Medulla oblongata (tissue), 1 donor: ENCODE measurements around the gene ANKH.
A peak's percentile ranks its signal among the peaks of the same experiment; 100 is the strongest.

Source experiments
- DNase-seq: peaks from one replicate; pipeline ENCODE4 v3.0.0-alpha.2; 2015; ENCODE audit errors: extremely low spot score

ANKH gene

DNA sequence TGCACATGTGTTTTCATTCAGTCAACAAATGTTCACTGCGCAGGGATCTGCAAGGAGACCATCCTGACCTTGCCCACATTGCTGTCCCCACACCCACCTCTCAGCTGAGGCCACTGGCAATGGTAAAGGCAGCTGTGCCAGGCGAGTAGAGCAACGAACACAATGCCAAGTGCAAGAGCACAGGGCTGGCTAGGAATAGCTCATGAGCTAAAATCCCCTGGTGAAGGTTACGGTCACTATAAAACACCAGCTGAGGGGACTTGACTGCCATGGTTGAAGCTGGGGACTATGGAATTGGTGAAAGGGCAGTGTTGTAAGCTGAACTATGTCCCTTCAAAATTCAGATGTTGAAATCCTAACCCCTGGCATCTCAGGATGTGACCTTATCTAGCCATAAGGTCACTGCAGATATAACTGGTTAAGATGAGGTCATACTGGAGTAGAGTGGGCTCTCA lies 111.0 kb downstream of the ANKH start:
- peak; percentile 61 for DNase-seq

DNA sequence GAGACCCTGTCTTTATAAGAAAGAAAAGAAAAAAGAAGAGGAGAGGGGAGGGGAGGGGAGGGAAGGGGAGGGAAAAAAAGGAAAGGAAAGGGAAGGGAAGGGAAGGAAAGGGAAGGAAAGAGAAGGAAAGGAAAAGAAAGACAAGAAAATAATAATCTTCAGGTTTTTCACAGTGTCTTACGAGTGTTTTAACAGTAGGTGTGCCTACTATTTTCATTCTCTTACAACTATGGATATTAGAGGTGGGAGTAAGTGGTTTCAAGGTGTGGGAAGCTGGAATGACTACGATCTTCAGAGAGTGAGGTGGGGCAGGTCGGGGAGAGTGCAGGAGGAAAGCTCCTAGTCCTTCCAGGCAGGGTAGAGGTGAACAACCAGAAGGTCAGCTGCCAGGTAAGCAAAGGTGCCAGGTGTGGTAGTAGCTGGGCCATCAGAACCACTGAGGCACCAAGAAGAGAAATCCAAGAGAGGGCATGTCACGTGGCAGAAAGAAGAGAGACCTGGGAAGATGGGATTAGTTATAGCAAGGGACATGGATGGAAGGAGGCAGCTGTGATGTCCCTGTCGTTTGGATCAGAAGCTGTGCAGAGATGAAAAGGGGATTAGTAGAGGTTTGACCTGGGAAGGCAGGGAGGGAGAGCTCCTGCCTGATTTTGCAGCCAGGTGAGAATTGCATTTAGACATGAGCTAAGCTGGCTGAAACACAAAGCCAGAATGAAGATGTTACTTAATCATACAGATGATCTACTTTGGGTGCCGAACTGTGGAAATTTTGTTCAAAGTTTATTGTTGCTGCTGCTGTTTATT lies 111.6 kb downstream of the ANKH start:
- no peak for DNase-seq

DNA sequence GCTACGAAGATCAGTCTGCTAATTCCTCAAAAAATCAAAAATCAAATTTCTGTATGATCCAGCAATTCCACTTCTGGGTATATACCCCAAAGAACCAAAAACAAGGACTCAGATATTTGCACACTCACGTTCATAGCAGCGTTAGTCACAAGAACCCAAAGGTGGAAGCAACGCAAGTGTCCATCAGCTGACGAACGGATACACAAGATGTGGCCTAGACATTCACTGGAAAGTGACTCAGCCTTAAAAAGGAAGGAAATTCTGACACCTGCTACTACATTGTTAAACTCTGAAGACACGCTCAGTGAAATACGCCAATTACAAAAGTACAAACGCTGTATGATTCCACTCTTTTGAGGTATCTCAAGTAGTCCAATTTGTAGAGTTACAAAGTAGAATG lies 113.7 kb downstream of the ANKH start:
- no peak for DNase-seq

DNA sequence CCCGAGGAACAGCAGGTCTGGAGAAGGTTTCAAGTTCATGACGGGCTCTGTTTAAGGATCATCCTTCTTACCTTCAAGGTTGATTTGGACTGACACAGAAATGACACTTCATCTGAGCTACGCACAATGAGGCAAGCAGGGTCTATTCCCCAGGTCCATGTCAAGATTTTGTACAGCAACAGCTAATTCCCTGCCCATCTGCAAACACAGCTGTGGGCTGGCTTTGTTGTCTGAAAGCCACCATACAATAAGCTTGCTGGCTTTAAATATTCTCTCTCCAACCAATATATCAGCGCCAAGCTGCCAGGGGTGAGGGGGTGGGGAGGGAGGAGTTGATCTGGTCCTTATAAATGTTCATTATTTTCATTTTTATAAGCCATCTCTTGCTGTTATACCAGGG lies 115.1 kb downstream of the ANKH start:
- no peak for DNase-seq

DNA sequence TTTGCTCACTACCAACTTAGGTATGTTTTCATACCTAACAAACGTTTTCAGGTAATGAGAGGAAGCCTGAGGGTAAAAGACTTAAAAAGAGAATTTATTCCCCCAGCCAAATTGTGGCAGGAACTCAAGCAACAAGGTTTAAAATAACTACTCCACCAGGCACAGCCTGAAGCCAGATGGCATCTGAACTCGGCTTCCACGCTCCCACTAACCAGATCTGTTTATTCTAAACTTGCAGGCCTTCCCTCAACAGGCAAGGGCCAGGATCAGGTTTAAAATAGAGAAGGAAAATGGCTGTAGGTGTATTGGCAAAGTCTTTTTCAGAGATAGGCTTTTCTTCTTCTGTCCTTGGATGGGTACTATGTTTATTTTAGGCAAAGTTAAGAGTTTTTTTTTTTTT lies 117.6 kb downstream of the ANKH start:
- DNase-seq, result no peak

DNA sequence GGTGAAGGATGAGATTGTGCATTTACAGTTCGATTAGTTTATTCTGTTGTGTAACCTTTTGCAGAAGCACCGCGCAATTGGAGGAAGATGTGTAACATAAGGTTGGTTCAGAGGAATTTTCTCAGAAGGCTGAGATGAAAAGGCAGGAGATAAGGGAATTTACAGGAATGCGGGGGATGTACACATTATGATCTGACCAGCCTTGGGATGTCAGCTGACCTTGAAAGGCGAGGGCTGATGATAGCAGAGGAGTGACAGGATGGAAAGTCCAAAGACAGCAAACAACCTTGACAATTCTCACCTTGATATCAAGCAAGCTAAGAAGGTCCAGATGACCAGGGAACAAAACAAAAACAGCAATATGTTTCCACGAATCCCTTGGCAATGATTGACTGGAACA lies 118.3 kb downstream of the ANKH start:
- DNase-seq, result no peak

DNA sequence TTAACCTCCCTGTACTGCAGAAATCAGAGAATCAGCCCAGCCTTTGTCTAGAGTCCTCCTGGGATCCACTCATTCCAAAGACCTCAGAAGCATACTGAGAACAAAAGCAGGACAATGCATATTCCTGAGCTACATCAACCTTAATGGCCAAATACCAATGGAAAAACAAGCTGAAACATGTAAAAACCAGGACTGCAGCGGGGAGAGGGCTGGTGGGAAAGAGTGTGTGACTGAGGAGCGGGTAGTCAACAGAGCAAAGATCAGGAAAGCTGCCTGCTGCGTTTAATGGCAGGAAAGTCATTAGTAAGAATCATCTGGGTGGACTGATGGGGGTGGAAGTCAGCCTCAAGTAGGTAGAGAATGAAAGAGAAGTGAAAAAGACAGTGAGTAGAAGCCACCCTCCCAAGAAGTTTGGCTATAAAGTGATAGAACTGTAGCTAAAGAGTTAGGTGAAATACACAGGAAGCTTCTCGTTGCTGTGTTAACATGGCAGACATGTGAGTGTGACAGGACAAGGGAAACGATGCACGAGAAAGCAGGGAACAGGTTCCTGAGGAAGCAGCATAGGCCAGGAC lies 119.0 kb downstream of the ANKH start:
- no peak for DNase-seq

DNA sequence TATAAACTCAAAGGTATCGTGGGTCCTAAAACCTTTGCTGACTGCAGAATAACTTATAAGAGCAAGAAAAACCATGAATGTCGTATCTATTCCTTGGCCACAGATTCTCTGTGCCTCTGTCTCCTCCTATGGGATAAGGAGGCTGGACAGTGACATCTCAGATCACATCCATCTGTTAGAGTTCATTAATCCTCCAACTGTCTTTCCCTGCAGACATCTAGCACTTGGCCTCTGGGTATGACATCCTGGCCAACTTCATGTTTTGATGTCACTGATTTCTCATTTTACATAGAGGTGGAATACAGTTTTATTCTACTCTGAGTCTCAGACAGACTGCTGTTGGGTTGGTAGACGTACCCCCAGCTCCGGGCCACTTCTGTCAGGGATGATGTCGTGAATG lies 120.9 kb downstream of the ANKH start:
- no peak for DNase-seq

DNA sequence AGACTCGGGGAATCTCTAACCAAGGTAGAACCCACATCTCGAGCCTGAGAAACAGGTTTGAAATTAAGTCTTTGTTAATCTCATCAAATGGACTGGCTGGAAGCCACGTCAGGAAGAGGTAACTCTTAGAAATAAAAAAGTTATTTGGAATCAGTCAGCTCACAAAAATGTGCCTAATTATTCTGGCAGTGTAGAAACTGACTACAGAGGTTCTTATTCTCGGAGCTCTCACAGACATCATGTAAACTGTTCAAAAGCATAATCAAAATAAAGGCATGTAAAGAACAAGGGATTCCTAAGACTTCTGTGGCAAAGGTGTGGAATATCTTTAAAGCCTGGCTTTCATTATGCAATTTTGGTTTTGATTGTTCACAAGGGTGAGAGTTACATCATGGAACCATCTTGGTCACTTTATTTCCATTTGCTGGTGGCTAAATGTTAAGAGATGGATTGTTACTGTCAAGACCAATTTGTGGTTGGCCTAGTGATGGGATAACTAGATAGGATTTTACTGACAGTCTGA lies 121.9 kb downstream of the ANKH start:
- DNase-seq, result no peak

DNA sequence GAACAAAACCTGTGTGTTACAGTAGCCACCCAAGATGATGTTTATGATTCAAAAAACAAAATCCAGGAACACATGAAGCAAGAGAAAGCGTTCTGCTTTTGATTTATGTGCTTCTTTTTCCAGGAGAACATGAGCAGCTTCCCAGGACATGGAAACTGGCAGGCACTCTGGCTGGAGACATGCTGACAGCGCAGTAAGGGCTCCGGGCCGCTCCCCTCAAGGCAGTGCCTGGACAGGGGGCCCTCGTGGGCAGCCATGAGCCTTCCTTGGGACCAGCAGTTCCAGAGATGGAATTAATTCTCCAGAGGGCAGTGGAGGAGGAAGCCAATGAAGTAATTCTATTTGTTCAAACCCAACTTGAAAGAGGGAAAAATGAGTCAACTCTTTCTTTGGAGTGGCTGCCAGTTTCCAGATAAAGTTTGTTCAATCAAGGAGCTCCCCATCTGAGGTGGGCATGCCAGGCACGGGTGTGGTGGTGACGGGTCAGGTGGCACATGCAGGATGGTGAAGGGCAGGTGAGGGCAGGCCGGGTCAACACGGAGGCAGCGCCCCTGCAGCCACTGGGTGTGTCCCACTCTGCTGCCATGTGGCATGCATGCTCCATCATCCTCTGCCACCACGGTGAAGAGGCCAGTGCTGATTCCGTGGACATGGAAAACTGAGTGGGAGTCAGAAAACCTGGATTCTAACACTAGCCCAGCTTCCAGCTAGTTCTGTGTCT lies 123.2 kb downstream of the ANKH start:
- no peak for DNase-seq

DNA sequence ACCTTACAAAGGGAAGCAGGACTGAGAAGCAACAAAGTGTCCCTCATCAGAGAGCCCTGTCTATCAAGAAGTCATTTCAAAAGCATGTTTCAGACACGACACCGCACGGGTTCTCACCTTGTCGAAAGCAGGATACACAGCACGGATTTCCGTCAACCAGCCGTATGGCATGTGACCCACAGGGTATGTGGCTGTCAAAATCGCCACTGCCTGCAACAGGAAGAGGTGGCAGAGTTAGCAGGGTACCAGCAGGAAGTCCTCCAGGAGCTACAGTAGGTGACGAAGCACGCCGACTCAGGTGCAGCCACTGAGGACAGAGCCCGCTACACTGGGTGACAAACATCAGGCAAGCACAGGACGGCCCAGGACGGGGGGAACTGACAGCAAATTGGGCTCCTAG lies 125.8 kb downstream of the ANKH start:
- no peak for DNase-seq

DNA sequence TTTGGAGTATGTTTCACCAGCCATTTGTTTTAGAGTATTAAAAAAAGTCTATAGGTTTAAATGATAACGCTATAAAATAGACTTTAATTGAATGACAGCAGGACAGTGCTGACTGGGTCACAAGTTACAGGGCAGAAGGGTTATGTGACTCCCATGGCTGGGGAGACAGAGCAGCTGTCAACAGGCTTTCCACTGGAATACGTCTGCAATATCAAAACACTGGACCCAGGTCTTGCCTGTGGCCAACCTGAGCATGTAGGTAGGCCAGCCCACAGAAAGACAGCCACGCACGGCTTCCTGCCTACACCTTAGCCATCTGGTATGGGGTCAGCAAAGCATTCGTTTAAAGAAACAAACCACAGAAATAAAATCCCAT lies 126.4 kb downstream of the ANKH start:
- DNase-seq, result no peak

DNA sequence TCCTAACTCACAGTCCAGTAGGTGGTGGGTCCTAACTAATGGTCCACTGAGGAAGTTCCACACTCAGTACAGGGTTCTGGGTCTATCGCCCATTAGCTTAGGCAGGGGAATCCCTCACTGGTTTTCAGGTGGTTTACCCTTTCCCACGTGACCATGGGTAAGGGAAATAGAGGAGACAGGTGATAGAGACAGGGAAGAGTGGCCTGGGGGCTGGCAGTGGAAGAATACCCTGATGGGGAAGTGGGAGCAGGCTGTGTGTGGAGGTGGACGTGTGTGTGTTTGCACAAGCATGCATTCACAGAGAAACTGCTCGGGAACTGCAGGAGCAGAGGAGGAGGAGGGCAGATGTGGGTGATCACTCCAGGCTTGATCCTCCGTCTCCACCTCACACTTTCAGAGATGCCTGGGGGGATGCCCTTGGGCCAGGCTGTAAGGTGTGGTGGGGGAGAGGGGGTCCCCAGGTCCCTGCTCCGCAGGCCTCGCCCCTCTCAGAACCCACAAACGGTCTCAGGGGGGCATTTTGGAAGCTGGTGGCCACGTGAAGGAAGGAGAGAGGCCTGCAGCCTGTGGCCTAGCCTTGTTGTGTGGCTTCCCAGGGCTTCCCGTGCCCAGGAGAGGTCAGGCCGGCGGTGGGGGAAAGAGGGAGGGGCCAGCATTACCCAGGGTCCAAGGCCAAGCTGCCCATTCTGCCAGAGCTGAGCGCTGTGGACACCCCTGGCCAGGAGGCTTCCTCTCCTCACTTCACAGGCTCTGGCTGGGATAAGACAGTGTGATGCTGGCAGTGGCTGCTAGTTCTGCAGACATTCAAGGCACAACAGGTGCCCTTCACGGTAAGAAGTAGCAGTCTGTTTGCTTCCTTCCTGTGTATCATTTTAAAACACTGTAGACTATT lies 127.0 kb downstream of the ANKH start:
- DNase-seq, result no peak

DNA sequence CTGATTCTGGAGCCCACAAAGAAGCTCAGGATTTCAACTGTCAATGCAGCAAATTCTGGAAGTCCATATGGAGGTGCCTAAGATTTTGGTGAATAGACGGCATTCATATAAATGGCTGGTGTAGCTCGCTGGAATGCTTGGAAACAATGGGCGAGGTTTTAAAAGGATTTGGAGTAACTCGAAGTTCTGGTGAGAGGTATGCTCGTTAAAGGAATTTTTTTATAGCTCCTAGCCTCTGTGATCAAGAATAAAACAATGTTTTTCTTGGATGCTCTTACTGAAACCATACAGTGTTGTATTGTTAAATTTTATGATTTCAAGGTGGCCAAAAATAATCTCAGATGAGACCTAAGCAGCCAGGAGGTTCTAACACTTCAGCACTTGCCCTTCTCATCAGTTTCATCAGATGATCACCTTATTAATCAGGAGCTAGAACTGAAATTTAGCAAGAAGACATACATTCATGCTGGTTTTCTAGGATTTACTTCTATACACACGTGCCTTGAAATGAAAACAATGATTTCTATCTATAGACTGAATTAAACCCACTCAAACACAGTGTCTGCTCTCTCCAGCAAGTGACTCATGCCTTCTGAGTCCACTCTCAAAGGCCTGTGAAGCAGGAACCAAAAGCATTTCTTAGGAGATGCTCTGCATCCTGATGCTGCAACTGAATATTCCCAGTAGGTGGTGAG lies 127.8 kb downstream of the ANKH start:
- no peak for DNase-seq

DNA sequence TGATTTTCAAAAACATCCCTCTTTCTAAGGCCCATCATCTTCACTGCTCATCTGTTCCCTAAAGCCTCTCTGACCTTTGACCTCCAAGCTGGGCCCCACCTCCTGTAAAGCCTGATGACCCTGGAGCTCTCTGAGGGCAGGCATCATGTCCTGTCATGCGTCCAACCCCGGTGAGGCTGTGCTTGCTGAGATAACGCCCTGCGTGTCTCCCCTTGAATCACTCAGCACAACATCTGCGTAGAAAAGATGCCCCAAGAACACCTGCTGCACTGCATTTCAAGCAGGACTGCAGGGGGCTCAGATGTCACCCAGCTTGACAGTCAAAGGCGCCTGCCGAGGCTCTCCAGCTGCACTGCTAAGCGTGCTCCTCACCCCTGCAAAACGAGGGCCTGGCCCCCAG lies 129.1 kb downstream of the ANKH start:
- DNase-seq, result no peak

DNA sequence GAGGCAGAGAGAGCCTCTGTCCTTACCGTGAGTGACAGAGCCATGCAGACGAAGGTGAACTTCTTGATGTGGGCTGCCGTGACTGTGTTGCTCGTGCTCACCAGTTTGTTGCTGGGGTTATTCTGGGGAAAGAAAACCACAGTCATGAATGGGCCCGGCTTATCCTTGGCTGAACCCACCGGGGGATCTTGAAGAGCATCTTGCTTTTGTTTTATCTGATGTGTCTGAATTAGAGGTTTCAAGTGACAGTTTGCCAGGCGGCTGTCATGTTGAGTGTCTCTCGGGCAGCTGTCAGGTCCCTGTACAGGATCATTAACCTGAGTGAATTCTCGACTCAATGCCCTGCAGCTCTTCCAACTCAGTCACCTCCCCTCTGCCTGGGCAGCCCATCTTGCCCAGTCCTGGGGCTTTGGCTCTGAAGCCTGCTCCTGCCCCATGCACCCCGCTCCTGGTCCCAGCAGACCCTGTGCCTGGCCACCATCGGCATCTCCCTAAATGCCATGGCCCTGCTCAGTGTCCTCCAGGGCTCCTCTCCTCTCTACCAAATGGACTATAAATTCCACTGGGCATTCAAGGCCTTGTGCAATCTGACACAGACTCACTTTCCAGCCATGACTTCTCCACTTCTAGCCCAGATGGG lies 129.7 kb downstream of the ANKH start:
- no peak for DNase-seq

DNA sequence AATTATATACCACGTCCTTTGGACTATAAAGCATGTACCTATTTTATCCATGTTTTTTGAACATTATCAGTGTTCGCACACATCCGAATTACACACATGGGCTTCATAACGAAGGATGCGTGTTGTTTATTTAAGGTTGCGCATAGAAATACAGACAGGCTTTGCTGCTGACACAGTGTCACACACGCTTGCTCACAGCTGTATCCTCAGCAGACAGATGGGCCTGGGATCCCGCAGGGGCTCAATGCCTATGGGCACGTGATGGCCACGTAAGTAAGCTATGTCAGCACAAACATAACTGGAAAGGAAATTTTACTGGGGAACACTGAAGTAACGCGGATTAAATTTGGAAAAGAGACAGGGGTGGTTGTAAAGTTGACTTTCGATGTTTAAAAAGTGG lies 130.4 kb downstream of the ANKH start:
- no peak for DNase-seq

DNA sequence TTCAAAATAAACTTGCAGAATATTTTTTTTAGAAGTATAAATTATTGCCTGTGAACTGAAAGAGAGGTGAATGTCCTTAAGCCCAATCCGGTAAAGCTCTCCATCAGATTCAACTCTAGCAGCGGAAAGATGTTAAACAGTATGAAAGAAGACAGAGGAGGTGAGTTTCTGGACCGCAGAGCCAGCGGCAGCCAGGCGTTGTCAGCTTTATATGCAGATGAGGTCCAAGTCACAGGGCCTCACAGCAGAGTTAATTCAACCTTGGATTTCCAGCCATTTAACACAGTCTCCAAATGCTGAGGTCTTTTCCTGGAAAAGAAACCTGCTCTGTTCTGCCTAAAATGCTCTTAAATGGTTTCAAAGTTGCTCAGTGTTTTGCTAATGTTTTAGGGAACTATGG lies 131.6 kb downstream of the ANKH start:
- DNase-seq, result no peak

DNA sequence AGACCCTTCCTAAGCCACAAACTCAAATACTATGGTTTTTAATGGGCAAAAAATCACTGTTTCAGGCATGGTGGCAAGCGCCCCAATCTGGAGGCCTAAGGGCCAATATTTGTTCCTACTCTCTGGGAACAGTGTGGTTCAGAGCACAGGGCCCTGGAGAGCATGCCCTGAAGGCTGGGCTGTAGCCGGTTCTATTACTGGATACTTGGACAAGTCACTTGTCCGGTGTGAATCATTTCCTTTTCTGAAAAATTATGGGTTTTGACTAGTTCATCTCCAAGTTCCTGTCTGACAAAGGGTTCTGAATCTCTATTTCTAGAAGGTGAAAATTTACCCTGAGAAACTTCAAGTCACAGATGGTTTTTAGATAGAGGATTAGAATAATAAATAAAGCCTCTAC lies 132.0 kb downstream of the ANKH start:
- no peak for DNase-seq

DNA sequence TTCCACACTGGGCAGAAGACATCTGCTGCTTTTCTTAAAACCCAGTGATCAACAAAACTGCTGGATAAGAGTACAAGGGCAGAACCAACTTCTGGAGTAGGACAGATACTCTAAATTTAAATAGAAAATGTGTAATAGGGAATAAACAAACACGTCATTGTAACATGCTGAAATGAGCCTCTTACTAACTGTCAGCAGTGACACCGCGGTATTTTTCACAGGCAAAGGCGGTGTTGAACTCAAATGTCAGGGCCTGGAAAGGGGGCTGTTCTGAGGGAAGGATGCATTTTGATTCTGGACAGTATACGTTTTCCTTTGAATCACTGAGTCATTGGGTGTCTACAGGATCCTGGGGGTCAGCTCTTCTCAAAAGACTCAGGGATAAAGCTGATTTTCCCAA lies 133.5 kb downstream of the ANKH start:
- peak; percentile 48 for DNase-seq

DNA sequence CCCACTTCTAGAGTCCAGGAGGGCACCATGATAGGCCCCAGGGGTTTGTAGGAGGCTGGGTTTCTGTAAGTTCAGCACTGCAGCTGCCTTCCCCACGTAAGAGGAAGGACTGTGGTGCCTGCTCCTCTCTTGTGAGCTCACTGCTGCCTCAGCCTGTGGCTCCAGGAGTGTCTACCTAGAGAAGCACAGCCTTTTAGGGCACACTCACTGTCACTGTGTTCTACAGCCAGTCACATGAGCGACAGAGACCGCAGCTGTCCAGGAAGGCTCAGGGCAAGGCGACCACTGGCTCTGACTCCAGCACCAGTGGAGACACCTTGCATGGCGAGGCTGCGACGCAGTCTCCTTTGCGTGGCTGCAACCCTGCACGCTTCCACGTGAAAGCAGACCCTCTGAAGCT lies 134.3 kb downstream of the ANKH start:
- no peak for DNase-seq
